Effector memory CD8-positive, alpha-beta T cell (primary cell): ENCODE measurements around the gene MPV17L2.
A peak's percentile ranks its signal among the peaks of the same experiment; 100 is the strongest.

Experiments used
- ATAC-seq: fragments of 150-1000 bp; cut with Tn5 transposase; replicated peaks from 2 replicates; pipeline ENCODE4 v1.10.0; 2021; ENCODE audit warnings: mild to moderate bottlenecking, moderate library complexity
- DNase-seq, 3 experiments: peaks; one replicate each; pipeline ENCODE4 v3.0.0; 2021
- H3K27ac Mint-ChIP-seq, 2 donors: one replicate each; pipeline ENCODE4 v1.8.0; 2022; ENCODE audit warnings: mild to moderate bottlenecking in 2 of 2, mixed read lengths in 2 of 2, moderate library complexity in 2 of 2
- H3K27me3 Mint-ChIP-seq, 2 donors: one replicate each; pipeline ENCODE4 v1.8.0; 2022; ENCODE audit warnings: mixed read lengths in 2 of 2
- H3K36me3 Mint-ChIP-seq: one replicate; pipeline ENCODE4 v1.8.0; 2022; ENCODE audit warnings: mild to moderate bottlenecking, moderate library complexity, mixed read lengths; ENCODE audit not compliant: insufficient read depth
- H3K4me1 Mint-ChIP-seq, 2 donors: one replicate each; pipeline ENCODE4 v1.8.0; 2022; ENCODE audit warnings: low read depth in 2 of 2, mixed read lengths in 2 of 2
- H3K4me3 Mint-ChIP-seq, 2 donors: one replicate each; pipeline ENCODE4 v1.8.0; 2022; ENCODE audit warnings: mild to moderate bottlenecking in 2 of 2, mixed read lengths in 2 of 2, moderate library complexity in 2 of 2
- H3K9me3 Mint-ChIP-seq, 2 donors: one replicate each; pipeline ENCODE4 v1.8.0; 2022; ENCODE audit warnings: mixed read lengths in 2 of 2

MPV17L2 gene

GRCh38 chr19:18183529-18183928 lies 9.5 kb upstream of the MPV17L2 start:
- DNase-seq (no peak), ATAC-seq (no peak)
- Mint-ChIP-seq H3K27ac (no peak overlapping the region), H3K27me3 (peaks cover 6 to 9% of the 10 kb centered on the region in 2 donors), H3K36me3 (peaks cover 7% of the 10 kb centered on the region), H3K9me3 (no peaks in the 10 kb centered on the region), H3K4me1 (no peaks in the 10 kb centered on the region), H3K4me3 (no peak overlapping the region)

- peaks cover 4% of the 10 kb centered on the region for H3K36me3 Mint-ChIP-seq
- H3K27me3 Mint-ChIP-seq = peaks cover 6 to 9% of the 10 kb centered on the region in 2 donors
- H3K4me3 Mint-ChIP-seq = no peak overlapping the region
- H3K27ac Mint-ChIP-seq = no peak overlapping the region
- DNase-seq = no peak
- no peaks in the 10 kb centered on the region for H3K9me3 Mint-ChIP-seq
- H3K4me1 Mint-ChIP-seq = no peaks in the 10 kb centered on the region
- ATAC-seq = no peak
Measured at GRCh38 chr19:18185538-18185937, 7.5 kb upstream of the MPV17L2 start.

- Mint-ChIP-seq H3K36me3 (peaks cover 25% of the 10 kb centered on the region), H3K9me3 (no peaks in the 10 kb centered on the region), H3K27ac (no peak overlapping the region), H3K27me3 (peaks cover 5 to 7% of the 10 kb centered on the region in 2 donors), H3K4me1 (peaks cover 16 to 26% of the 10 kb centered on the region in 2 donors), H3K4me3 (no peak overlapping the region)
- ATAC-seq (no peak), DNase-seq (no peak)
Measured at GRCh38 chr19:18190278-18190677, 2.7 kb upstream of the MPV17L2 start.

- Mint-ChIP-seq H3K4me1 (peaks cover 16 to 26% of the 10 kb centered on the region in 2 donors), H3K27me3 (no peaks in the 10 kb centered on the region), H3K4me3 (peak overlapping the region; percentile 77 to 87), H3K9me3 (no peaks in the 10 kb centered on the region), H3K27ac (peak overlapping the region; percentile 86 to 87), H3K36me3 (peaks cover 27% of the 10 kb centered on the region)
- ATAC-seq (no peak), DNase-seq (no peak)
Measured at GRCh38 chr19:18191640-18192062, 1.4 kb upstream of the MPV17L2 start.

GRCh38 chr19:18193388-18194180 lies 566 bp downstream of the MPV17L2 start:
- Mint-ChIP-seq H3K4me1 (peaks cover 16 to 26% of the 10 kb centered on the region in 2 donors), H3K27ac (peak overlapping the region; percentile 86 to 87), H3K27me3 (no peaks in the 10 kb centered on the region), H3K4me3 (peak overlapping the region; percentile 77 to 87), H3K36me3 (peaks cover 27% of the 10 kb centered on the region), H3K9me3 (no peaks in the 10 kb centered on the region)
- ATAC-seq (no peak), DNase-seq (no peak)

GRCh38 chr19:18194181-18194530 lies 1.1 kb downstream of the MPV17L2 start:
- ATAC-seq (no peak), DNase-seq (no peak)
- Mint-ChIP-seq H3K27me3 (no peaks in the 10 kb centered on the region), H3K4me3 (peak overlapping the region; percentile 77 to 87), H3K36me3 (peaks cover 27% of the 10 kb centered on the region), H3K9me3 (no peaks in the 10 kb centered on the region), H3K4me1 (peaks cover 16 to 26% of the 10 kb centered on the region in 2 donors), H3K27ac (peak overlapping the region in 1 of 2 donors; percentile 31)

- Mint-ChIP-seq H3K4me3 (peak overlapping the region; percentile 77 to 87), H3K27ac (peak overlapping the region; percentile 31 to 65), H3K9me3 (no peaks in the 10 kb centered on the region), H3K4me1 (peaks cover 16 to 26% of the 10 kb centered on the region in 2 donors), H3K27me3 (no peaks in the 10 kb centered on the region), H3K36me3 (peaks cover 27% of the 10 kb centered on the region)
- DNase-seq (peak in 1 of 3 experiments; percentile 15), ATAC-seq (no peak)
Measured at GRCh38 chr19:18194554-18195238, 1.7 kb downstream of the MPV17L2 start.

GRCh38 chr19:18196511-18196845 lies 3.5 kb downstream of the MPV17L2 start:
- peak overlapping the region in 1 of 2 donors; percentile 46 for H3K27ac Mint-ChIP-seq
- DNase-seq = no peak

GRCh38 chr19:18197306-18197705 lies 4.3 kb downstream of the MPV17L2 start:
- no peak for ATAC-seq
- no peak for DNase-seq
- Mint-ChIP-seq H3K9me3 (no peaks in the 10 kb centered on the region), H3K36me3 (peaks cover 25% of the 10 kb centered on the region), H3K4me1 (peaks cover 13 to 24% of the 10 kb centered on the region in 2 donors), H3K27me3 (no peaks in the 10 kb centered on the region), H3K27ac (no peak overlapping the region), H3K4me3 (no peak overlapping the region)

More at GRCh38 chr19:18196511-18196845, 3.5 kb downstream of the MPV17L2 start:
- no peak for ATAC-seq
- Mint-ChIP-seq H3K9me3 (no peaks in the 10 kb centered on the region), H3K27me3 (no peaks in the 10 kb centered on the region), H3K36me3 (peaks cover 30% of the 10 kb centered on the region), H3K4me1 (peaks cover 16 to 26% of the 10 kb centered on the region in 2 donors), H3K4me3 (peak overlapping the region in 1 of 2 donors; percentile 40)

- Mint-ChIP-seq H3K27me3 (no peaks in the 10 kb centered on the region), H3K4me3 (no peak overlapping the region), H3K36me3 (peaks cover 19% of the 10 kb centered on the region), H3K4me1 (peaks cover 15 to 25% of the 10 kb centered on the region in 2 donors), H3K27ac (no peak overlapping the region), H3K9me3 (no peaks in the 10 kb centered on the region)
- ATAC-seq (no peak), DNase-seq (no peak)
Measured at GRCh38 chr19:18197941-18198340, 4.9 kb downstream of the MPV17L2 start.

- DNase-seq = no peak
- H3K4me1 Mint-ChIP-seq = peaks cover 20 to 27% of the 10 kb centered on the region in 2 donors
- H3K27ac Mint-ChIP-seq = no peak overlapping the region
- H3K4me3 Mint-ChIP-seq = no peak overlapping the region
- no peak for ATAC-seq
- H3K27me3 Mint-ChIP-seq = no peaks in the 10 kb centered on the region
- no peaks in the 10 kb centered on the region for H3K9me3 Mint-ChIP-seq
- H3K36me3 Mint-ChIP-seq = peaks cover 15% of the 10 kb centered on the region
Measured at GRCh38 chr19:18198374-18198773, 5.4 kb downstream of the MPV17L2 start.

GRCh38 chr19:18202397-18202777 lies 9.4 kb downstream of the MPV17L2 start:
- DNase-seq (no peak), ATAC-seq (no peak)
- Mint-ChIP-seq H3K27me3 (no peaks in the 10 kb centered on the region), H3K4me1 (peaks cover 17 to 21% of the 10 kb centered on the region in 2 donors), H3K9me3 (no peaks in the 10 kb centered on the region), H3K27ac (no peak overlapping the region), H3K36me3 (peaks cover 19% of the 10 kb centered on the region), H3K4me3 (peak overlapping the region; percentile 86 to 91)

GRCh38 chr19:18202778-18203407 lies 9.9 kb downstream of the MPV17L2 start:
- Mint-ChIP-seq H3K4me3 (peak overlapping the region; percentile 86 to 91), H3K27me3 (no peaks in the 10 kb centered on the region), H3K36me3 (peaks cover 19% of the 10 kb centered on the region), H3K9me3 (no peaks in the 10 kb centered on the region), H3K27ac (peak overlapping the region in 1 of 2 donors; percentile 90), H3K4me1 (peaks cover 17 to 21% of the 10 kb centered on the region in 2 donors)
- ATAC-seq = no peak
- no peak for DNase-seq
